SK-N-SH (cell line): ENCODE data around the gene HSPA12A. TPM values are rescaled to one million over a fixed set of nuclear protein-coding genes. Genes with fewer than 3 reads are reported as not detected.

ENCODE experiments used
- CTCF ChIA-PET: fragments of 300-600, 350-600 bp; formaldehyde crosslinking; extraction: SDS; loops from one replicate; lab custom pipeline; 2021; lab: Yijun Ruan, JAX
- POLR2A ChIA-PET: fragments of 350-600 bp; sonication (Branson Sonifier 250); formaldehyde crosslinking; extraction: SDS; loops from one replicate; lab custom pipeline; 2020; ENCODE audit warnings: antibody characterized with exemption, inconsistent platforms; lab: Yijun Ruan, JAX
- DNase-seq: peaks from one replicate; pipeline ENCODE4 v3.0.0; 2012
- H2AFZ ChIP-seq: fragments of 200-600 bp; sonication (generic); 2 replicates; pipeline ENCODE4 v1.8.1; 2016; ENCODE audit warnings: antibody characterized with exemption, mild to moderate bottlenecking, low read depth
- H3F3A ChIP-seq: fragments of 200-600 bp; sonication (generic); replicated peaks from 2 replicates; pipeline ENCODE3; 2016; ENCODE audit warnings: antibody characterized with exemption, mild to moderate bottlenecking; ENCODE audit not compliant: insufficient read depth
- H3K27ac ChIP-seq, 2 experiments: fragments of 200-500 bp in 1 of 2; fragments of 200-600 bp in 1 of 2; sonication (Bioruptor generic) in 1 of 2; sonication (generic), shearing (Covaris generic) in 1 of 2; 2 replicates each; pipeline versions ENCODE4 v1.5.1 to v1.6.1; 2014 to 2016; ENCODE audit warnings: low read depth in 2 of 2, inconsistent platforms in 1 of 2, low read length in 1 of 2, mild to moderate bottlenecking in 1 of 2, mixed read lengths in 1 of 2
- H3K27me3 ChIP-seq: fragments of 200-600 bp; sonication (generic), shearing (Covaris generic); 2 replicates; pipeline ENCODE4 v1.6.1; 2016; ENCODE audit warnings: mixed run types; ENCODE audit not compliant: insufficient read depth
- H3K36me3 ChIP-seq, 2 experiments: fragments of 200-500 bp in 1 of 2; fragments of 200-600 bp in 1 of 2; sonication (Bioruptor generic) in 1 of 2; sonication (generic) in 1 of 2; replicated peaks in 1 of 2; 2 replicates each; pipeline versions ENCODE3 to v1.5.1; 2014 to 2016; ENCODE audit warnings: low read length in 1 of 2, mild to moderate bottlenecking in 1 of 2; ENCODE audit not compliant: insufficient read depth in 2 of 2, control insufficient read depth in 1 of 2
- H3K4me1 ChIP-seq, 2 experiments: fragments of 200-500 bp in 1 of 2; fragments of 200-600 bp in 1 of 2; sonication (Bioruptor generic) in 1 of 2; sonication (generic), shearing (Covaris generic) in 1 of 2; 2 replicates each; pipeline versions ENCODE4 v1.5.1 to v1.6.1; 2014 to 2016; ENCODE audit warnings: low read depth in 1 of 2, low read length in 1 of 2, mixed run types in 1 of 2; ENCODE audit not compliant: insufficient read depth in 2 of 2, control insufficient read depth in 1 of 2
- H3K4me2 ChIP-seq: fragments of 200-600 bp; sonication (generic), shearing (Covaris generic); 2 replicates; pipeline ENCODE4 v1.6.1; 2017; ENCODE audit warnings: mixed run types
- H3K4me3 ChIP-seq, 2 experiments: fragments of 200-500 bp in 1 of 2; fragments of 200-600 bp in 1 of 2; sonication (Bioruptor generic) in 1 of 2; sonication (generic), shearing (Covaris generic) in 1 of 2; 2 replicates each; pipeline versions ENCODE4 v1.5.1 to v1.8.1; 2014 to 2016; ENCODE audit warnings: low read depth in 2 of 2, inconsistent platforms in 1 of 2, low read length in 1 of 2, mild to moderate bottlenecking in 1 of 2, mixed read lengths in 1 of 2, moderate library complexity in 1 of 2
- H3K79me2 ChIP-seq: fragments of 200-600 bp; sonication (generic); 2 replicates; pipeline ENCODE4 v1.8.1; 2017; ENCODE audit warnings: mild to moderate bottlenecking; ENCODE audit not compliant: insufficient read depth
- H3K9ac ChIP-seq: fragments of 200-600 bp; sonication (generic); 2 replicates; pipeline ENCODE4 v1.6.1; 2017; ENCODE audit warnings: mixed run types
- H3K9me2 ChIP-seq: fragments of 200-600 bp; sonication (generic); 2 replicates; pipeline ENCODE4 v1.6.1; 2017; ENCODE audit warnings: mixed run types
- H3K9me3 ChIP-seq: fragments of 200-600 bp; sonication (generic); 2 replicates; pipeline ENCODE4 v1.6.1; 2017; ENCODE audit warnings: mixed run types, mild to moderate bottlenecking, moderate library complexity
- H4K20me1 ChIP-seq: fragments of 200-600 bp; sonication (generic); 2 replicates; pipeline ENCODE4 v1.6.1; 2017; ENCODE audit warnings: mild to moderate bottlenecking, mixed run types; ENCODE audit not compliant: insufficient read depth
- ELF1 ChIP-seq: IDR thresholded peaks from 2 replicates; pipeline ENCODE4 v1.4.0; 2012
- EP300 ChIP-seq, 2 experiments: IDR thresholded peaks; 2 replicates each; pipeline versions ENCODE4 v1.4.0 to v1.6.1; 2012; ENCODE audit warnings: borderline replicate concordance in 1 of 2, low read depth in 1 of 2, low read length in 1 of 2
- FOSL2 ChIP-seq: IDR thresholded peaks from 2 replicates; pipeline ENCODE4 v1.4.0; 2012; ENCODE audit warnings: low read depth, mild to moderate bottlenecking, moderate library complexity, borderline replicate concordance
- FOXJ3 ChIP-seq: sonication (generic); formaldehyde crosslinking; IDR thresholded peaks from 2 replicates; pipeline ENCODE4 v1.5.1; 2020; ENCODE audit warnings: mild to moderate bottlenecking, missing genetic modification reagents
- GABPA ChIP-seq: IDR thresholded peaks from 2 replicates; pipeline ENCODE4 v1.4.0; 2012; ENCODE audit warnings: low read depth, mild to moderate bottlenecking
- GATA2 ChIP-seq: sonication (generic); formaldehyde crosslinking; IDR thresholded peaks from 2 replicates; pipeline ENCODE4 v1.5.0; 2020; ENCODE audit warnings: mild to moderate bottlenecking, missing genetic modification reagents
- IRF3 ChIP-seq: fragments of 150-350 bp; IDR thresholded peaks from 2 replicates; pipeline ENCODE4 v1.6.1; 2016; ENCODE audit warnings: mild to moderate bottlenecking, low read depth, low read length
- JUND ChIP-seq: IDR thresholded peaks from 2 replicates; pipeline ENCODE4 v1.4.0; 2012
- MAX ChIP-seq: IDR thresholded peaks from 2 replicates; pipeline ENCODE4 v1.4.0; 2012; ENCODE audit warnings: low read depth
- NFIC ChIP-seq: IDR thresholded peaks from 2 replicates; pipeline ENCODE4 v1.4.0; 2012; ENCODE audit warnings: borderline replicate concordance
- NRF1 ChIP-seq: IDR thresholded peaks from 2 replicates; pipeline ENCODE4 v1.6.1; 2012; ENCODE audit warnings: low read depth, mild to moderate bottlenecking, low read length
- POLR2AphosphoS5 ChIP-seq: IDR thresholded peaks from 2 replicates; pipeline ENCODE4 v1.6.1; 2012; ENCODE audit warnings: low read depth, low read length
- RXRA ChIP-seq: IDR thresholded peaks from 2 replicates; pipeline ENCODE4 v1.4.0; 2012; ENCODE audit warnings: low read depth, mild to moderate bottlenecking, borderline replicate concordance
- SIN3A ChIP-seq: IDR thresholded peaks from 2 replicates; pipeline ENCODE4 v1.6.1; 2012; ENCODE audit warnings: low read depth, mild to moderate bottlenecking, low read length, moderate library complexity, borderline replicate concordance
- SMC3 ChIP-seq: IDR thresholded peaks from 2 replicates; pipeline ENCODE4 v1.6.1; 2012; ENCODE audit warnings: low read depth, low read length, improper control_type of control experiment
- TAF1 ChIP-seq: IDR thresholded peaks from 2 replicates; pipeline ENCODE4 v1.6.1; 2012; ENCODE audit warnings: low read depth, mild to moderate bottlenecking, low read length, moderate library complexity, borderline replicate concordance
- TEAD4 ChIP-seq: IDR thresholded peaks from 2 replicates; pipeline ENCODE4 v1.4.0; 2012; ENCODE audit warnings: mild to moderate bottlenecking, borderline replicate concordance; ENCODE audit not compliant: insufficient read depth
- YY1 ChIP-seq: IDR thresholded peaks from 2 replicates; pipeline ENCODE4 v1.4.0; 2012; ENCODE audit warnings: low read depth, mild to moderate bottlenecking
- WGBS: methylation state at CpG from one replicate; pipeline ENCODE4 v1.1.6; 2017; ENCODE audit warnings: low lambda C conversion rate; 5-methylcytosine and 5-hydroxymethylcytosine counted together
- polyA plus RNA-seq, 3 experiments: library from polyadenylated mRNA; depleted of rRNA; stranded (reverse); fragments of >200 nt; gene quantifications; 2 replicates each; pipeline ENCODE4 v1.2.3, GENCODE V29; 2012
- TF ChIP-seq, protein P1 (sequence below): fragments of 200-600 bp; sonication (generic); IDR thresholded peaks from 2 replicates; pipeline ENCODE4 v1.6.1; 2017; ENCODE audit warnings: antibody characterized with exemption, mild to moderate bottlenecking, moderate library complexity
- TF ChIP-seq, protein P2 (sequence below): fragments of 150-350 bp; IDR thresholded peaks from 2 replicates; pipeline ENCODE4 v1.6.1; 2017; ENCODE audit warnings: antibody characterized with exemption, low read length, low read depth, borderline replicate concordance
- TF ChIP-seq, protein P3 (sequence below): IDR thresholded peaks from 2 replicates; pipeline ENCODE4 v1.4.0; 2012; ENCODE audit warnings: low read depth, borderline replicate concordance
- TF ChIP-seq, protein P4 (sequence below): IDR thresholded peaks from 2 replicates; pipeline ENCODE4 v1.4.0; 2012; ENCODE audit warnings: low read depth, borderline replicate concordance

The HSPA12A gene
- polyA plus RNA-seq, 1 of the 3 experiments (the other 2 are of a cell fraction), result 2.9 TPM

DNA sequence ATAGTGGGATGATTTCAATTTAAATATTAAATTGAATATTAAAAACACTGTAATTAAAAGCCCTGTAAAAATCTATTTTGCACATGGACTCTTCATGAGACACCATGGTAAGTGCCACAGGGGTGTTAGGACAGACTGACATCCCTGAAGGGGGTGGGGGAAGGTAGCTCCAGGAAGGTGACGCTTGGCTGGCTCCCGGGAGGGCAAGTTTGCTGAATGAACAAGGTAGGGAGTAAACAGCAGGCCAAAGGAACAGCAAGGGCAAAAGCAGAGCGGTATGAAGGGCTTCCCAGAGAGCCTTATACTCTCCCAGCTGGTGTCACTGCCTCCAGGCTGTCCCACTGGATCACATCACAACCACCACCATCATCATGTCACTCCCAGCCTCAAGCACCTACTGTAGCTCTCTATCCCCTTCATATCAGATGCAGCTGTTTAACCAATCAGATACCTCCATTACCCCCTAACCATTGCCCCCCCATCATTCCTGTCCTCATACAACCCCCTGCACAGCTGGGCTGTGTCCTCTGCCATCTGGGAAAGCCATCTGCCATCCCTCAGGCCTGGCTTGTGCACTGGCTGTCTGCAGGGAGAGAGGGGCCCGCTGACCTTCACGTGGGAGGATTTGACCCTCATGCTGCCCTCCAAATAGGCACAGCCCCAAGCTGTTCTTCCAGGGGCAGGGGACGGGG lies 19.5 kb downstream of the HSPA12A start (continued):
- TF ChIP-seq GABPA (no peak), POLR2AphosphoS5 (no peak), ELF1 (no peak), GATA2 (CRISPR knock-in tag) (peak; percentile 85)

DNA sequence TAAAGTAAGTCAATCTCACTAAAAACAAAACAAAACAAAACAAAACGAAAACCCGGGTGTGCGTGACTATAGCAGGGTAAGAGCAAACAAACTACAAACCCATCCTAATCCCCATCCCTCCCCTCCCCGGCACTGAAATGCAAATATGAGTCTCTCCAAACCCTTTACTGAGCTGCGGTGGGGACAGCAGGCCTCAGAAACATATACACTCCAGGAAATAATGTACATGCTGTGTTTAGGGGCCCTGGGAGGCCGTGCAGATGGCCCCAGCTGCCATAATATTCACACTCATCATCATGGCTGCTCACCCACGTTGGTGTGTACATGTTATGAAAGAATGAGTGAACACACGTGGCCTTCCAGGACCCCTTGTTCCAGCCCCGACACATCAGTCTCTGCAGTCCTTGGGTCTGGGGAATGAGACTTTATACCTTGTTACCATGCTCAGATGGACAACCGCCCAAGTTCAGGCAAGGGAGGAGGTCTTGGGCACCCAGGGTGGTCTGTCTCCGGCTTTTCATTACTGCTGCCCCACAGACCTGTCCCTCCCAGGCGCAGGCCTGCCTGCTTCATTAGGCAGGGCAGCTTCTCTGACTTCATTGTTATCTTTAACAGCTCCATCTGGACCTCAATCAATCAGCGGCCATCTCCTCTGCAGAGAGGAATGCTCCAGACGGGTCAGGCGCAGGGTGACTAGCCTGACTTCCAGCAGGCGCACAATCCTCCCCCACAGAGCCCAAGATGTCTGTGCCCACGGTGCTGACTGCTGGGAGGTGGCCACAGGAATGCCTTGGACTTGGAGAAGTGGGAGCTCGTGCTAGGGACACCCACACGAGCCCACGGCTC lies 20.6 kb downstream of the HSPA12A start:
- DNase-seq, result peak; percentile 74
- no peak overlapping the region for H2AFZ ChIP-seq
- TF ChIP-seq NRF1 (no peak), NFIC (no peak), SIN3A (no peak), MAX (no peak), YY1 (no peak), SMC3 (no peak), TAF1 (no peak), GATA2 (CRISPR knock-in tag) (peak; percentile 90), EP300 (IDR thresholded peaks at IDR 0.05; ENCODE audit: borderline replicate concordance in 1 of 2, low read depth in 1 of 2, low read length in 1 of 2) (peak in 1 of 2 experiments; percentile 93; a peak in 2 of 4 replicates), JUND (no peak), TEAD4 (no peak), RXRA (no peak), ELF1 (no peak), IRF3 (no peak), FOSL2 (no peak), FOXJ3 (CRISPR knock-in tag) (peak; percentile 56; the same call in 1 of the 2 replicates)
- TF ChIP-seq, protein P1, sequence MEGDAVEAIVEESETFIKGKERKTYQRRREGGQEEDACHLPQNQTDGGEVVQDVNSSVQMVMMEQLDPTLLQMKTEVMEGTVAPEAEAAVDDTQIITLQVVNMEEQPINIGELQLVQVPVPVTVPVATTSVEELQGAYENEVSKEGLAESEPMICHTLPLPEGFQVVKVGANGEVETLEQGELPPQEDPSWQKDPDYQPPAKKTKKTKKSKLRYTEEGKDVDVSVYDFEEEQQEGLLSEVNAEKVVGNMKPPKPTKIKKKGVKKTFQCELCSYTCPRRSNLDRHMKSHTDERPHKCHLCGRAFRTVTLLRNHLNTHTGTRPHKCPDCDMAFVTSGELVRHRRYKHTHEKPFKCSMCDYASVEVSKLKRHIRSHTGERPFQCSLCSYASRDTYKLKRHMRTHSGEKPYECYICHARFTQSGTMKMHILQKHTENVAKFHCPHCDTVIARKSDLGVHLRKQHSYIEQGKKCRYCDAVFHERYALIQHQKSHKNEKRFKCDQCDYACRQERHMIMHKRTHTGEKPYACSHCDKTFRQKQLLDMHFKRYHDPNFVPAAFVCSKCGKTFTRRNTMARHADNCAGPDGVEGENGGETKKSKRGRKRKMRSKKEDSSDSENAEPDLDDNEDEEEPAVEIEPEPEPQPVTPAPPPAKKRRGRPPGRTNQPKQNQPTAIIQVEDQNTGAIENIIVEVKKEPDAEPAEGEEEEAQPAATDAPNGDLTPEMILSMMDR, result no peak
- TF ChIP-seq, protein P2, sequence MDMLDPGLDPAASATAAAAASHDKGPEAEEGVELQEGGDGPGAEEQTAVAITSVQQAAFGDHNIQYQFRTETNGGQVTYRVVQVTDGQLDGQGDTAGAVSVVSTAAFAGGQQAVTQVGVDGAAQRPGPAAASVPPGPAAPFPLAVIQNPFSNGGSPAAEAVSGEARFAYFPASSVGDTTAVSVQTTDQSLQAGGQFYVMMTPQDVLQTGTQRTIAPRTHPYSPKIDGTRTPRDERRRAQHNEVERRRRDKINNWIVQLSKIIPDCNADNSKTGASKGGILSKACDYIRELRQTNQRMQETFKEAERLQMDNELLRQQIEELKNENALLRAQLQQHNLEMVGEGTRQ, result no peak
- TF ChIP-seq, protein P3, sequence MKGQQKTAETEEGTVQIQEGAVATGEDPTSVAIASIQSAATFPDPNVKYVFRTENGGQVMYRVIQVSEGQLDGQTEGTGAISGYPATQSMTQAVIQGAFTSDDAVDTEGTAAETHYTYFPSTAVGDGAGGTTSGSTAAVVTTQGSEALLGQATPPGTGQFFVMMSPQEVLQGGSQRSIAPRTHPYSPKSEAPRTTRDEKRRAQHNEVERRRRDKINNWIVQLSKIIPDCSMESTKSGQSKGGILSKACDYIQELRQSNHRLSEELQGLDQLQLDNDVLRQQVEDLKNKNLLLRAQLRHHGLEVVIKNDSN, result no peak
- TF ChIP-seq, protein P4, sequence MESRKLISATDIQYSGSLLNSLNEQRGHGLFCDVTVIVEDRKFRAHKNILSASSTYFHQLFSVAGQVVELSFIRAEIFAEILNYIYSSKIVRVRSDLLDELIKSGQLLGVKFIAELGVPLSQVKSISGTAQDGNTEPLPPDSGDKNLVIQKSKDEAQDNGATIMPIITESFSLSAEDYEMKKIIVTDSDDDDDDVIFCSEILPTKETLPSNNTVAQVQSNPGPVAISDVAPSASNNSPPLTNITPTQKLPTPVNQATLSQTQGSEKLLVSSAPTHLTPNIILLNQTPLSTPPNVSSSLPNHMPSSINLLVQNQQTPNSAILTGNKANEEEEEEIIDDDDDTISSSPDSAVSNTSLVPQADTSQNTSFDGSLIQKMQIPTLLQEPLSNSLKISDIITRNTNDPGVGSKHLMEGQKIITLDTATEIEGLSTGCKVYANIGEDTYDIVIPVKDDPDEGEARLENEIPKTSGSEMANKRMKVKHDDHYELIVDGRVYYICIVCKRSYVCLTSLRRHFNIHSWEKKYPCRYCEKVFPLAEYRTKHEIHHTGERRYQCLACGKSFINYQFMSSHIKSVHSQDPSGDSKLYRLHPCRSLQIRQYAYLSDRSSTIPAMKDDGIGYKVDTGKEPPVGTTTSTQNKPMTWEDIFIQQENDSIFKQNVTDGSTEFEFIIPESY, result no peak

More for the DNA sequence above, 20.6 kb downstream of the HSPA12A start:
- Histone ChIP-seq H3K4me3 (no peak overlapping the region), H3K9ac (no peak overlapping the region), H3K79me2 (no peaks in the 10 kb centered on the region), H3F3A (no peaks in the 10 kb centered on the region), H3K4me1 (peaks cover 0 to 80% of the 10 kb centered on the region in 2 experiments; a peak in 2 of 4 replicates), H4K20me1 (no peaks in the 10 kb centered on the region), H3K27me3 (no peaks in the 10 kb centered on the region), H3K9me3 (no peaks in the 10 kb centered on the region), H3K4me2 (no peak overlapping the region), H3K36me3 (no peaks in the 10 kb centered on the region), H3K27ac (peak overlapping the region in 1 of 2 experiments; percentile 98; a peak in 2 of 4 replicates), H3K9me2 (no peaks in the 10 kb centered on the region)
- 63% methylated on average over 18 of the region's 20 CpGs for WGBS
- CTCF ChIA-PET, result interaction anchor here (0.9 to 5.7 kb wide), 5 partner anchors 10 to 66 kb away, joined by 3 to 27 read pairs (median 5); no protein-coding TSS in a partner anchor
- POLR2A ChIA-PET, result interaction anchor here (1.2 kb wide), 2 partner anchors 15 to 21 kb away, joined by 3 read pairs; partner anchors contain the start of gene HSPA12A
